ENCODE measurements around the gene CYFIP2.
"Not testable (repeated sequence)": the region's sequence is repeated elsewhere in the genome, so short reads cannot be mapped to it uniquely, and the experiment has no call there.

CYFIP2 gene

GRCh38 chr5:157265714-157266285 lies at the start of gene CYFIP2:
CYFIP2 (plus strand) TSS chr5:157266123; CDS start chr5:157285362, 19,239 bp downstream.
- in situ Hi-C loops (cut with HindIII; ENCODE audit: low sequenced_read_pairs): no loop called here

DNA sequence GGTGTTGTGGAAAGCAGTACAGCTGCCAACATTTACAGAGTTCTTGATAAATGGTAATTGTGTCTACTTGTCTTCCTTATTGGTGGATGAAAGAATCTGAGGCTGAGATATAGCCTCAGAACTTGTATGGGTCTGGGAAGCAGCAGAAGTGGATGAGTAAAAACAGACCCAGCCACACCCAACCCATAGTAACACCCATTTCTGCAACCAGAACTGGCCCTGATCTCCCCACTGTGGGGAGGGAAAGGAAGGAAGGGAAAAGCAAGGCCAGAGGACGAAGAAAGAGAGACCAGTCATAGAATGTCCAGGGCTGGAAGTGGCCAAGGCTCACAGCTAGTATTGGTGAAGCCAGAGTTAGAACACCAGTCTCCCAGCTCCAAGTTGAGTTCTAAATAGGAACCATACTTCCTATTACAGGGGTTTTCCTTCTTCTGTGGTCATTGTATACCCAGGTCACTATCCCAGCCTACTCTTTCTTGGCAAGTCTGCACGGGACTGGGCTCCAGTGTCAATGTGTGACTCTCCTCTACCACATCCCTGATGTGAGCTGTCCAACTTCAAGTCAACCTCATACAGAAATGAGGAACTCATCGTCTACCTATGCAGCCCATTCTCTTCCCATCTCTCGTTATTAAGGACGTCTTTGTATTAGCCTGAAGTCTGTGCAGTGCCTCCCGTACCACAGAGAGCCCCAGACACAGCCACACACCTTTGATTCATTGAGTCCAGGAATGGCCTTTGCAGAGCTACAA lies 49.4 kb upstream of the CYFIP2 start:
- in situ Hi-C loops (cut with HindIII; ENCODE audit: low sequenced_read_pairs): no loop called here

GRCh38 chr5:157217289-157218024 lies 48.5 kb upstream of the CYFIP2 start:
- in situ Hi-C loops (cut with HindIII; ENCODE audit: low sequenced_read_pairs): no loop called here

GRCh38 chr5:157219491-157220271 lies 46.2 kb upstream of the CYFIP2 start:
- in situ Hi-C loops (cut with HindIII; ENCODE audit: low sequenced_read_pairs): no loop called here

- in situ Hi-C loops (cut with HindIII; ENCODE audit: low sequenced_read_pairs): no loop called here
Measured at GRCh38 chr5:157221959-157222358, 44.0 kb upstream of the CYFIP2 start.

GRCh38 chr5:157222506-157223230 lies 43.3 kb upstream of the CYFIP2 start:
- in situ Hi-C loops (cut with HindIII; ENCODE audit: low sequenced_read_pairs): no loop called here

GRCh38 chr5:157225469-157226422 lies 40.2 kb upstream of the CYFIP2 start:
- in situ Hi-C loops (cut with HindIII; ENCODE audit: low sequenced_read_pairs): no loop called here

DNA sequence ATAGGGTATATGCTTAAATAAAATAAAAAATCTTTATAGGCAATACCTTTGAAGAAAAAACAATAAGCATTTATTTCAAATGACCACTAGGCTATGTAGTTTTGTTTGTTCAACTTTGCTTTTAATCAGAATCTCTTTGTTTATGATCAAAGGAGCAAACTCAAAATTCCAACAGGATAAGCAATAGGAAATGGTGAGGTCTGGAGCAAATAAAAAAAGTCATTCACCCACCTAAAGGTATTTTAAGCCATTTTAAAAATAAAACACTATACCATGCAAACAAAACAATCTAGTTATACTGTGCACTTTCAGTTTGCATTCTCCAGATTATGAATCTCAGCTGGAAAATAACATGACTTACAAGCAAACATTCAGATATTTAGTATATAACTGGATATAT lies 35.3 kb upstream of the CYFIP2 start:
- in situ Hi-C loops (cut with HindIII; ENCODE audit: low sequenced_read_pairs): no loop called here

DNA sequence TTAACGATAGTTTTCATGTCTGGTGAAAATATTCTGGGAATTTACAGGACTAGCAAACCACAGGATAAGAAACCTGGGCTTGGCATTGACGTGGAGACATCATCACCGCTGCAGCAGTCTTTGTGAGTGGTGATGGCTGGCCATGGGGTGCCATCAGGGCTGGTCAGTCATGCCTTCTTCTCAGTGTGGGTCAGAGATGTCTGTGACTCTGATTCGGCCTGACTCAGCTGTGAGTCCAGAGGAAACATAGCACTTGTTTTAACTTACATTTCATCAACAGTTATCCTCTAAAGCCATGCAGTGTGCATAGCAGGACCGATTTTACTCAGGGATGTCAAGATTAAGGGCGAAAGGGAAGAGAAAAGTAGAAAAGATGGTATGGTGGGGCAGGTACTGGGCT lies 33.2 kb upstream of the CYFIP2 start:
- in situ Hi-C loops (cut with HindIII; ENCODE audit: low sequenced_read_pairs): no loop called here

DNA sequence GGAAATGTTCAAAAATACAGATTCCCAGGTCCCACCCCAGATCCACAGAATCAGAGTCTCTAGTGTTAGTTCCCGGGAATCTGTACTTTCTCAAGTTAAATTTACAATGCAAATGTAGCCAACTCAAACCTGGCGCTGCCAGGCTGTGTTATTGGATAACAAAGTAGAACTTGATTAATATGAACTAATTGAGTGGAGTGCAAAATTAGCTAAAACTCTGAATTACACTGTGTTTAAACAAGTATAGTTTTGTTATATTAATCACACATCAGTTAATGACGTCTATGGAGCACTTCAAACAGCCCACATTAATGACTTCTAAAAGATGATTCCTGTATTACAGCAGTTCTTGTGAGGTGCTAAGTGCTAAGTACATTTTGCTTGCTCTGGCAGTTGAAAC lies 32.4 kb upstream of the CYFIP2 start:
- in situ Hi-C loops (cut with HindIII; ENCODE audit: low sequenced_read_pairs): no loop called here

- in situ Hi-C loops (cut with HindIII; ENCODE audit: low sequenced_read_pairs): no loop called here
Measured at GRCh38 chr5:157236423-157236822, 29.5 kb upstream of the CYFIP2 start.

DNA sequence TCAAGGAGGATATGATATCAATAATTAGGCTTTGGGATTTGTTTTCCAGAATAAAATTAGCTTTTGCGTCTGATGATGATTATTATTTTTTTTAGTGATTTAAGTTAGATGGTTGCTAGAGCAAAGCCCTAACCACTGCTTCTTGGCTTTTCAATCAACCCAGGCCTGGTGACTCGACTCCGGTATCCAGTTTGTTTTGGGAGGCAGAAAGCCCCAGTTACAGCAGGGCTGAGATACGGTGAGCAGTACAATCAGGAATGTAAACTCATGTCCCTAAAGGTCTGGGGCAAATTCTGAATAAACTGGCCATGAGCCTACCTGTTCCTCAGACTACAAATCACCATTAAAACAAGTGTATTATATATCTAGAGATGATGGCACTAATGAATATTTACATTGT lies 24.4 kb upstream of the CYFIP2 start:
- in situ Hi-C loops (cut with HindIII; ENCODE audit: low sequenced_read_pairs): no loop called here

DNA sequence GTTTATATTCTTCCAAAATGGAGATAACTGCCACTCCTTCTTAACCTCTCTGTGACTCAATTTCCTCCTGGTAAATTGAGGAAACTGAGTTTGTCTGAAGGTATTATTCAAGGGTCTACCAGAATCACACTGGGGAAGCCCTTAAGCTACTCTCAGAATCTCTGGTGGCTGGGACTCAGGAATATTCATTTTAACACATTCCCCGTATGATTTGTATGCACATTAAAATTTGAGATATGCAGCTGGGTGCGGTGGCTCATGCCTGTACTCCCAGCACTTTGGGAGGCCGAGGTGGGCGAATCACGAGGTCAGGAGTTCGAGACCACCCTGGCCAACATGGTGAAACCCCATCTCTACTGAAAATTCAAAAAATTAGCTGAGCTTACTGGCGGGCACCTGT lies 21.2 kb upstream of the CYFIP2 start:
- in situ Hi-C loops (cut with HindIII; ENCODE audit: low sequenced_read_pairs): not testable (repeated sequence)

DNA sequence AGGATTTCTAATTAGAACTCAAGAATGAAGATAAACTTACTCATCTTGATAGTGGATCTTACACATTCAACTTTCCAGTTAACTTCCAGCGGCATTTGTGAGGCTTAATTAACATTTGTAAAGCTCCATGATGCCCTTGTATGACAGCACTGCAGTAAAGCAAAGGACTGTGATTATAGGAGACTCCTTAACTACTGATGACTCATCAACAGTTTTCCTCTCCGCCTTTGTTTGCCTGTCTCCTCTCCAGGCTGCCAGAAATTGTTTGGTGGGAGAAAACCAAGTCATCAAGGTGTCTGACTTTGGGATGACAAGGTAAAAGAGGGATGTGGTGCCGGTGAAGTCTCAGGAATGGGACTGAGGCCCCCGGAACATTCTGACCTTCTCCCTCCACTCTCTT lies 20.4 kb upstream of the CYFIP2 start:
- in situ Hi-C loops (cut with HindIII; ENCODE audit: low sequenced_read_pairs): no loop called here

DNA sequence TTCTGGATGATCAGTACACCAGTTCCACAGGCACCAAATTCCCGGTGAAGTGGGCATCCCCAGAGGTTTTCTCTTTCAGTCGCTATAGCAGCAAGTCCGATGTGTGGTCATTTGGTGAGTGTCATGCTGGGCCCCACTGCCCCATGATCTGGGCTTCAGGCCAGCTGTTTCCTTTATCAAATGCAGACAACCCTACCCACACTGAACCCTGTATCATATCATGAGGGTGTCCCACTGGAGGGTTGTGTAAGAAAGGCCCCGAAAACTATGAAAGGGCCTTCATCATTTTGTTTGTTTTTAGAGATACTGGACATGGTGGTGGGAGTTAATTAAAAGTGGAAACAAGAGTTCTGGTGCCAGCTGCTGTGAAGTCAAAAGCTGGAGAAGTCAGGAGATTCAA lies 20.0 kb upstream of the CYFIP2 start:
- in situ Hi-C loops (cut with HindIII; ENCODE audit: low sequenced_read_pairs): no loop called here

DNA sequence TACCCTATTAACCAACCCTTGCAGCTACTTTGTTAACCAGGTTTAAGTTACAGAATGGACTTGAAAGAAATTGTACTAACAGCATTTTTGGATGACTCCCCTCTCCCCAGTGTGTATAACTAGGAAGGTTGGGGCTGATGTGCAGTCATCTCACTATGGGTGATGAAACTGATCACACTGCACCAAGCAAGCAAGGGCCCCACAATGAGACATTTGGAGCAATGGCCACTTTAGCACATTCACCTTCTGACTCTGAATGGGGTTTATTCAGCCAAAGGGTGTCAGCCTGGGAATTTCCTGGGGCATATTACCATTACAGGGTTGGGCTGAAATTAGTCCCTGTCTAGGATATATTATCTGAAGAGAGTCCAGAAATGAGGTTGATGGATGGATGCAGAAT lies 18.7 kb upstream of the CYFIP2 start:
- in situ Hi-C loops (cut with HindIII; ENCODE audit: low sequenced_read_pairs): no loop called here

GRCh38 chr5:157248821-157249470 lies 17.0 kb upstream of the CYFIP2 start:
- in situ Hi-C loops (cut with HindIII; ENCODE audit: low sequenced_read_pairs): no loop called here

GRCh38 chr5:157252711-157253465 lies 13.0 kb upstream of the CYFIP2 start:
- in situ Hi-C loops (cut with HindIII; ENCODE audit: low sequenced_read_pairs): no loop called here

All from DLD1 (cell line).